Lower leg skin (tissue), 3 donors: ENCODE measurements around the gene MAST4.

Experiments used
- POLR2A ChIP-seq, 2 donors: fragments of 450-650 bp; IDR thresholded peaks; one replicate each; pipeline ENCODE4 v1.6.1; 2016 to 2017; ENCODE audit warnings: antibody characterized with exemption in 2 of 2, mild to moderate bottlenecking in 1 of 2, moderate library complexity in 1 of 2
- TF ChIP-seq, protein P1 (sequence below), 3 donors: fragments of 450-650 bp; IDR thresholded peaks; one replicate each; pipeline ENCODE4 v1.5.1; 2016; ENCODE audit warnings: antibody characterized with exemption in 3 of 3, mild to moderate bottlenecking in 3 of 3, moderate library complexity in 2 of 3

- no peak for TF ChIP-seq POLR2A (IDR thresholded peaks at IDR 0.05)
- TF ChIP-seq, protein P1, sequence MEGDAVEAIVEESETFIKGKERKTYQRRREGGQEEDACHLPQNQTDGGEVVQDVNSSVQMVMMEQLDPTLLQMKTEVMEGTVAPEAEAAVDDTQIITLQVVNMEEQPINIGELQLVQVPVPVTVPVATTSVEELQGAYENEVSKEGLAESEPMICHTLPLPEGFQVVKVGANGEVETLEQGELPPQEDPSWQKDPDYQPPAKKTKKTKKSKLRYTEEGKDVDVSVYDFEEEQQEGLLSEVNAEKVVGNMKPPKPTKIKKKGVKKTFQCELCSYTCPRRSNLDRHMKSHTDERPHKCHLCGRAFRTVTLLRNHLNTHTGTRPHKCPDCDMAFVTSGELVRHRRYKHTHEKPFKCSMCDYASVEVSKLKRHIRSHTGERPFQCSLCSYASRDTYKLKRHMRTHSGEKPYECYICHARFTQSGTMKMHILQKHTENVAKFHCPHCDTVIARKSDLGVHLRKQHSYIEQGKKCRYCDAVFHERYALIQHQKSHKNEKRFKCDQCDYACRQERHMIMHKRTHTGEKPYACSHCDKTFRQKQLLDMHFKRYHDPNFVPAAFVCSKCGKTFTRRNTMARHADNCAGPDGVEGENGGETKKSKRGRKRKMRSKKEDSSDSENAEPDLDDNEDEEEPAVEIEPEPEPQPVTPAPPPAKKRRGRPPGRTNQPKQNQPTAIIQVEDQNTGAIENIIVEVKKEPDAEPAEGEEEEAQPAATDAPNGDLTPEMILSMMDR (IDR thresholded peaks at IDR 0.05), result no peak
These were observed 333.8 kb downstream of the MAST4 start for GRCh38 chr5:66929995-66930394.
